ENCODE data around the gene COMTD1.
"Not testable (repeated sequence)": the region's sequence is repeated elsewhere in the genome, so short reads cannot be mapped to it uniquely, and the experiment has no call there.

DNA sequence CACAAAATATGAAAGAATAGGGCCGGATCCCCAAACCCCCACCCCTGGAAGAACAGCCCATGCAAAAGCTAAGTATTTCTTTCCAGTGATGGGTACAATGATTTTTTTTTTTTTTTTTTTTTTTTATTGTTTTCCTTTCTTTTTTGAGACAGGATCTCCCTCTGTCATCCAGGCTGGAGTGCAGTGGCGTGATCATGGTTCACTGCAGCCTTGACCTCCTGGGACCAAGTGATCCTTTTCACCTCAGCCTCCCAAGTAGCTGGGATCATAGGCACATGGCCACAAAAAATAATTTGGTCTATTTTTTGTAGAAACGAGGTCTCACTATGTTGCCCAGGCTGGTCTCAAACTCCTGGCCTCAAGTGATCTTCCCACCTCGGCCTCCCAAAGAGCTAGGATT, 41.1 kb downstream of the COMTD1 start:
- TF ChIP-seq ISL2 (CRISPR knock-in tag; IDR thresholded peaks at IDR 0.05); CREM (IDR thresholded peaks at IDR 0.05); CREM (CRISPR knock-in tag; IDR thresholded peaks at IDR 0.05); SATB2 (CRISPR knock-in tag; IDR thresholded peaks at IDR 0.05); POLR2A (IDR thresholded peaks at IDR 0.05; ENCODE audit: insufficient read depth in 1 of 2, low read depth in 2 of 2, low read length in 2 of 2); MED8 (CRISPR knock-in tag; IDR thresholded peaks at IDR 0.05; ENCODE audit: insufficient replicate concordance); CBFB (CRISPR knock-in tag; IDR thresholded peaks at IDR 0.05): not testable (repeated sequence)
- TF ChIP-seq, protein P1, sequence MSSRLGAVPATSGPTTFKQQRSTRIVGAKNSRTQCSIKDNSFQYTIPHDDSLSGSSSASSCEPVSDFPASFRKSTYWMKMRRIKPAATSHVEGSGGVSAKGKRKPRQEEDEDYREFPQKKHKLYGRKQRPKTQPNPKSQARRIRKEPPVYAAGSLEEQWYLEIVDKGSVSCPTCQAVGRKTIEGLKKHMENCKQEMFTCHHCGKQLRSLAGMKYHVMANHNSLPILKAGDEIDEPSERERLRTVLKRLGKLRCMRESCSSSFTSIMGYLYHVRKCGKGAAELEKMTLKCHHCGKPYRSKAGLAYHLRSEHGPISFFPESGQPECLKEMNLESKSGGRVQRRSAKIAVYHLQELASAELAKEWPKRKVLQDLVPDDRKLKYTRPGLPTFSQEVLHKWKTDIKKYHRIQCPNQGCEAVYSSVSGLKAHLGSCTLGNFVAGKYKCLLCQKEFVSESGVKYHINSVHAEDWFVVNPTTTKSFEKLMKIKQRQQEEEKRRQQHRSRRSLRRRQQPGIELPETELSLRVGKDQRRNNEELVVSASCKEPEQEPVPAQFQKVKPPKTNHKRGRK (CRISPR knock-in tag; IDR thresholded peaks at IDR 0.05) = not testable (repeated sequence)
- TF ChIP-seq, protein P2, sequence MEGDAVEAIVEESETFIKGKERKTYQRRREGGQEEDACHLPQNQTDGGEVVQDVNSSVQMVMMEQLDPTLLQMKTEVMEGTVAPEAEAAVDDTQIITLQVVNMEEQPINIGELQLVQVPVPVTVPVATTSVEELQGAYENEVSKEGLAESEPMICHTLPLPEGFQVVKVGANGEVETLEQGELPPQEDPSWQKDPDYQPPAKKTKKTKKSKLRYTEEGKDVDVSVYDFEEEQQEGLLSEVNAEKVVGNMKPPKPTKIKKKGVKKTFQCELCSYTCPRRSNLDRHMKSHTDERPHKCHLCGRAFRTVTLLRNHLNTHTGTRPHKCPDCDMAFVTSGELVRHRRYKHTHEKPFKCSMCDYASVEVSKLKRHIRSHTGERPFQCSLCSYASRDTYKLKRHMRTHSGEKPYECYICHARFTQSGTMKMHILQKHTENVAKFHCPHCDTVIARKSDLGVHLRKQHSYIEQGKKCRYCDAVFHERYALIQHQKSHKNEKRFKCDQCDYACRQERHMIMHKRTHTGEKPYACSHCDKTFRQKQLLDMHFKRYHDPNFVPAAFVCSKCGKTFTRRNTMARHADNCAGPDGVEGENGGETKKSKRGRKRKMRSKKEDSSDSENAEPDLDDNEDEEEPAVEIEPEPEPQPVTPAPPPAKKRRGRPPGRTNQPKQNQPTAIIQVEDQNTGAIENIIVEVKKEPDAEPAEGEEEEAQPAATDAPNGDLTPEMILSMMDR (CRISPR knock-in tag; IDR thresholded peaks at IDR 0.05) = not testable (repeated sequence)
- TF ChIP-seq, protein P3, sequence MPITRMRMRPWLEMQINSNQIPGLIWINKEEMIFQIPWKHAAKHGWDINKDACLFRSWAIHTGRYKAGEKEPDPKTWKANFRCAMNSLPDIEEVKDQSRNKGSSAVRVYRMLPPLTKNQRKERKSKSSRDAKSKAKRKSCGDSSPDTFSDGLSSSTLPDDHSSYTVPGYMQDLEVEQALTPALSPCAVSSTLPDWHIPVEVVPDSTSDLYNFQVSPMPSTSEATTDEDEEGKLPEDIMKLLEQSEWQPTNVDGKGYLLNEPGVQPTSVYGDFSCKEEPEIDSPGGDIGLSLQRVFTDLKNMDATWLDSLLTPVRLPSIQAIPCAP (CRISPR knock-in tag; IDR thresholded peaks at IDR 0.05; ENCODE audit: low read depth) = not testable (repeated sequence)
- TF ChIP-seq, protein P4, sequence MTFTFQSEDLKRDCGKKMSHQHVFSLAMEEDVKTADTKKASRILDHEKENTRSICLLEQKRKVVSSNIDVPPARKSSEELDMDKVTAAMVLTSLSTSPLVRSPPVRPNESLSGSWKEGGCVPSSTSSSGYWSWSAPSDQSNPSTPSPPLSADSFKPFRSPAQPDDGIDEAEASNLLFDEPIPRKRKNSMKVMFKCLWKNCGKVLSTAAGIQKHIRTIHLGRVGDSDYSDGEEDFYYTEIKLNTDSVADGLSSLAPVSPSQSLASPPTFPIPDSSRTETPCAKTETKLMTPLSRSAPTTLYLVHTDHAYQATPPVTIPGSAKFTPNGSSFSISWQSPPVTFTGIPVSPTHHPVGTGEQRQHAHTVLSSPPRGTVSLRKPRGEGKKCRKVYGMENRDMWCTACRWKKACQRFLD (CRISPR knock-in tag; IDR thresholded peaks at IDR 0.05; ENCODE audit: borderline replicate concordance) = not testable (repeated sequence)
- TF ChIP-seq, protein P5, sequence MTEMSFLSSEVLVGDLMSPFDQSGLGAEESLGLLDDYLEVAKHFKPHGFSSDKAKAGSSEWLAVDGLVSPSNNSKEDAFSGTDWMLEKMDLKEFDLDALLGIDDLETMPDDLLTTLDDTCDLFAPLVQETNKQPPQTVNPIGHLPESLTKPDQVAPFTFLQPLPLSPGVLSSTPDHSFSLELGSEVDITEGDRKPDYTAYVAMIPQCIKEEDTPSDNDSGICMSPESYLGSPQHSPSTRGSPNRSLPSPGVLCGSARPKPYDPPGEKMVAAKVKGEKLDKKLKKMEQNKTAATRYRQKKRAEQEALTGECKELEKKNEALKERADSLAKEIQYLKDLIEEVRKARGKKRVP (CRISPR knock-in tag; IDR thresholded peaks at IDR 0.05) = not testable (repeated sequence)
